GM20431 (cell line): ENCODE data around the gene DDB1.

Experiments
- in situ Hi-C: fragments of 300-500 bp; cut with MseI, MboI; formaldehyde crosslinking; loops from one replicate; pipeline ENCODE4 v1.15.0; 2020; ENCODE audit warnings: low sequenced_read_pairs; ENCODE audit not compliant: unreplicated experiment

Gene DDB1

DNA sequence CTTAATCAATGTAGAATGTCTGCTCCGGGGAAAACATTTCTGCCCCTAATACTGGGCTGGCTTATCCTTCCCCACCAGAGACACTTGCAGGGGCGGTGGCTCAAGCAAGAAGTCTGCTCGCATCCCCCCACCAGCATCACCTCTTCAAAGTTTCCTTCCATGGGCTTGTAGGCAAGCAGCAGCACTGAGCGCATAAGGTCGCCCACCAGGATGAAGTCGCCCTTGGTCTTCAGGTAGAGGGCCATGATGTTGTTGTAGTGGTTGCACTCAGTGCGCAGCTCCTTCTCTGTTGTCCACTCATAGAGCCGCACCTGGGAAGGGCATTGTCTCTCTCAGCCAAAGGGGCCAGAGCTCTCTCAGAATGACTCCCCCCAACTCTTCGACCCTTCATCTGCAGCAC lies 29.2 kb downstream of the DDB1 start:
- in situ Hi-C loops = no loop called here

DNA sequence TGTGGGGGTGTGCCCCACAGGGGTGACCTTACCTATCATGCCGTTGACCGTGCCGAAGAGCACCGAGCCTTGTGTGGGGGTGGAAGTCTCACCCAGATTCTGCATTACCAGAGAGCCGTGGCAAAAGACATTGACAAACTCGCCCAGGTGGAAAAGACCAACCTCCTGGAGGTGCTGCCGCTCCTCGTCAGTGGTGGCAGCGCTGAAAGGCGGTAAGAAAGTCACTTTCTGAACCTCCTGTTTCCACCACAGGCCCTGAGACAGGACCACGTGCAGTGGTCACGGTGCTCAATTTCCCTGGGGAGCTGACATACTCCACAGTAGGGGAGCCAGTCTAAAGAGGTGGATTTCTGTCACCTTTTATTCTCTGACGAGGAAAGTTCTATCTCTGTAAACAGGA lies 30.4 kb downstream of the DDB1 start:
- in situ Hi-C loops = no loop called here

DNA sequence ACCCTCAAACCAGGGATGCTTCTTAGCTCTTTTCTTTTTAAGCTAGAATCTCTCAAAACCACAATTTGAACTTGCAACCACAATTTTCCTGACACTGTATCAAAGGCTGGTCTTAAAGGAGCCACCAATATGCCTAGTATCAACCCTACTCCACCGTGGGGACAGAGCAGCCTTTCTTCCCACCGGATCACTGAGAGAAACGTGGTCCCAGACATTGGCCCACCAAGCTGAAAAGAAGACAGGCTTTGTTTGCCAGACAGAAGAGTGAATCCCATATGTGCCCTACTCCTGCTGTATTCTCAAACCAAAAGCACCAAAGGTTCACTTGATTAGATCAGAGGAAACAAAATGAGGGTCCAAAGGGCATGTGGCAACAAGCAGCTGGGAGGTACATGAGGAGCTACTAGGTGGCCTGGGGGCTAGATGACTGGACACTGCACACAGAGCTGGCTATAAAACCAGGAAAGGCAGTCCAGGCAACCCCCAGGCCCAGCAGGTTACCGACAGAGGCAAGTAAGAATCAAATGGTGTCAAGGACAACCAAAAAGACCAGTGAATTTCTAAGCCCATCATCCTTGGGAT lies 34.2 kb downstream of the DDB1 start:
- in situ Hi-C loops = no loop called here

DNA sequence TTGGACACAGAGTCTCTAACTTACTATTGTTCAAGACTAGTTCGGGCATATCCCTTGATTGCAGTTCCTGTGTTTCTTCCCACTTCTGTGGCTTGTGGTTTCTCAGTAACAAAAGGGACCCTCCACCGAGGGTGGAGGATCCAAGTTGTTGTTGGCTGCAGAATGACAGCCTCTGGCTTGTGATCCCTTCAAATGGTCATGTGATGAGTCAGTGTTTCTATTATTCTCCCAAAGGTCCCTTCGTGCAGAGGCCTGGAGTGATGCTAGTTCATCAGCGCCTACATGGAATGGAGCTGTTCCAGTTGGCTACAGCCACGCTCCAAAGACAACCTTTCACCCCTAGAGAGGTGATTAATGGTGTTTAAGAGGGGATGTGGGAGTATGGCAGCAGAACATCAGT lies 35.2 kb downstream of the DDB1 start:
- in situ Hi-C loops = no loop called here

DNA sequence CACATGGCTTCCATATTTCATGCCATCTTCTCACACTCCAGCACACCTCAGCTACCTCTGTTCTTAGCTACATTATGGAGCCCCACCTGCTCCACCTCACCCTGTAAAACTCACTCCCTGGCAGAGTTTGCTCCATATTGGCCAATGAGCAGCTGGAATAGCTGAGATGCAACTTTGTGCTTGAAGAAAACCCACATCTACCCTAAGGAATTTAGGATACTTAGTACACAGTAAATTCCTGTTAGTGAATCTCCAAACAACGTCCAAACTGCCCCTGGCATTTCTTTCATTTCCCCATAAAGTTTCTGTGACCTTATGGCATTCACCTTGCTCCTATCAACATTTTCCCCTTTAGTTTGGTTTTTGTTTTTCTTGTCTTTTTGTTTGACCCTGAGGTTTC lies 35.6 kb downstream of the DDB1 start:
- in situ Hi-C loops = no loop called here

DNA sequence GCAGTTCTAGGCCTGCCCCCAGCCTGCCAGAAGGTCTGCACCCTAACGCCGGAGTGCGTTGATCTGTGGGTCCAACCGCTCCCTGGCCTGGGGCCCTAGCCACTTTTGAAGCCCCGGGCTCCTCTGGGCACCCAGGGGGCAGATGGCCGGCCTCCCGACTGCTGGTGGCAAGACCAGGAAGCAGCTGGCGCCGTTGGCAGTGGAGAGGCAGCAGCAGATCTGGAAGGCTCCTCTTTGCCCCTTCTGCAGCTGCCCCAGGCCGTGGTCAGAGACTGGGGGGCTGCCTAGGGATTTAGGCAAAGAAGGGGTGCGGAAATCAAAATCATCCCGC lies 37.3 kb downstream of the DDB1 start:
- in situ Hi-C loops = no loop called here

DNA sequence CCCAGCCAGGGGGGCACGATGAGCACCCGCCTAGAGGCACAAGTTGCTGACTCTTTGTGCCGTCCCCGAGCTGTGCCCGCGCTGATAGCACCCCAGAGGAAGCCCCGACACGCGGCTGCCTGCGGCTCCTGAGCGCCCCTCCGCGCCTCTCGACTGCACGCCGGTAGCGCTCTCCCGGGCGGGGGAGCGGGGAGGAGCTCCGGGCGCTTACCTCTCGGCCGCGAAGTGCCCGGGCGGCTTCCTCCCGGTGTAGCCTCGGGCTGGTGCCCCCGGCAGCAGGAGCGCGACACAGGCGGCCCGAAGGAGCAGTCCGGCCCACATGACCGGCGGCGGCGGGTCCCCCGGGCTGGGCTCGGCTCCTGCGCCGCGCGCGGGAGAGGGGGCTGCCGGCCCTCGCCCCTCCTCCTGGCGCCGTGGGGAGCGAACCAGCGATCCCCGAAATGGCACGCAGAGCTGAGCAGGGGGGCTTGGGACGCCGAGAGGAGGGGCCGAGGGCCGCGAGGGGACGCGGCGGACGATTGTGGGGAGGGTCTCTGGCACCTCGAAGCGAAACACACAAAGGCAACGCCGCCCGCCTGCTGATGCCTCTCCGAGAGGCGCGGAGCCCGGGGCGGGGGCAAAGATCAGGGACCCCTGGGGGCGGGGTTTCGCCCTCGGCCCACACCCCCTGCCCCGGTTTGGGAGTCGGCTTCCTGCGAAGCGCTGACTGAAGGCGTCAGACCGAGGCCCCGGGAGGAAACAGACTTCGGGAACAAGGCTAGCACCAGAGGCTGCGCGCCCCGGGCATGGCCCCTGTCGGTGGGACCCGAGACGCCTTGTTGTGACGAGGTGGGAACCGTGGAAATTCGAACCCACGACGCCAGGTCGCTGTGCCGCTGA lies 37.9 kb downstream of the DDB1 start, which contains the start of gene VWCE:
Gene VWCE (minus strand): TSS at position 600 of the 879 bp plus-strand sequence. CDS start 279 bp downstream, at position 321.
- in situ Hi-C loops = no loop called here

DNA sequence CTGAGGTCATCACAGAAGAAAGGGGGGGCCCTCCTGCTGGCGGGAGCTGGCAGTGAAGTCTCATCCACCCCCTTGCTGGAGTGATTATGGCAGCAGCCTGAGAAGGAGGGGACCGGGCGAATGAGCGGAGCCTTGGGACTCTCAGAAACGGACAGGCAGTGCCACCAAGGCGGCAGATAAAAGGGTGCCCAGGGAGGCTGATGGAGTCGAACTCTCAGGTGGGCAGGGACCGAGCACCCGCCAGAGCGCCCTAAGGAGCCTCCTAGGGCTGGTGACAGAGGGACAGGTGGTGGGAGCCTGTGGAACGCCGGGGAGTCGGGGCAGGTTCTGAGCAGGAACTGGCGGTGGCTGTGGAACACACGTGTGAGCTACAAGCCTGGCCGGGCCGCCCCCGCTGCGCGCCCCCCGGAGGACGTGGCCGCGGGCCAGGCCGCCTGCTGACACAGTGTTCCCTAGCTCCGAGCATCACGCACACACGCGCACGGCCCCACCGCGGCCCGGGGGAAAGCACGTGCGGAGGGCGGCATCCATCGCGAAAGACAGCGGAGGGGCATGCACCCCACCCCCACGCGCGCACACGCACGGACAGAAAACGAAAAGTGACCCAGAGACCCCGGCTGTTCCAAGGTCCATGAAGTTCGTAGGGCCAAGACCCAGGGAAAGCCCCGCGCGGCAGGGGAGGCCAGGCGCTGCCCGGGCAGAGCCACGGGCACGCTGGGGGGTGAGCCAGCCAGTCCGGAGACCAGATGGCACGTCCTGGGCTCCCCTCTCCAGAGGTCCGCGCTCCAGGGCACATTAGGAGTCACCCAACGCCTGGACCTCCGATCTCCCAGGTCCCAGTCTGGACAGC lies 38.8 kb downstream of the DDB1 start:
- in situ Hi-C loops = no loop called here

DNA sequence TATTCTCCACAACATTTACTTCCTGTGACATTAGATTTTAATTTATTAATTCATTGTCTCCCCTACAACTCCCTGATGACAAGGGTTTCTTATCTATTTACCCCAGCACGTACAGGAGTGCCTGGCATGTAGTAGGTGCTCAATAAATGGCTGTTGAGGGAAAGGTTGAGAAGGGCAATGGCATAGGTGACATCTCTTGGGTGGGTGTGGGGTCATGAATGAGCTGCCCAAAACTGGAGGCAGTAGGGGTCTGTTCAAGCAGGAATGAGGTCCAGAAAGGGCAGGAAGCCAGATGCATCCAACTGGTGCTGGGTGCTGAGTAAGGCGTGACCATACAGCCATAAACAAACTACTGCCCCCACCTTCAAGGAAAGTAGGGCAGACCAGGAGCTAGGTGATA lies 40.5 kb downstream of the DDB1 start:
- in situ Hi-C loops = no loop called here

DNA sequence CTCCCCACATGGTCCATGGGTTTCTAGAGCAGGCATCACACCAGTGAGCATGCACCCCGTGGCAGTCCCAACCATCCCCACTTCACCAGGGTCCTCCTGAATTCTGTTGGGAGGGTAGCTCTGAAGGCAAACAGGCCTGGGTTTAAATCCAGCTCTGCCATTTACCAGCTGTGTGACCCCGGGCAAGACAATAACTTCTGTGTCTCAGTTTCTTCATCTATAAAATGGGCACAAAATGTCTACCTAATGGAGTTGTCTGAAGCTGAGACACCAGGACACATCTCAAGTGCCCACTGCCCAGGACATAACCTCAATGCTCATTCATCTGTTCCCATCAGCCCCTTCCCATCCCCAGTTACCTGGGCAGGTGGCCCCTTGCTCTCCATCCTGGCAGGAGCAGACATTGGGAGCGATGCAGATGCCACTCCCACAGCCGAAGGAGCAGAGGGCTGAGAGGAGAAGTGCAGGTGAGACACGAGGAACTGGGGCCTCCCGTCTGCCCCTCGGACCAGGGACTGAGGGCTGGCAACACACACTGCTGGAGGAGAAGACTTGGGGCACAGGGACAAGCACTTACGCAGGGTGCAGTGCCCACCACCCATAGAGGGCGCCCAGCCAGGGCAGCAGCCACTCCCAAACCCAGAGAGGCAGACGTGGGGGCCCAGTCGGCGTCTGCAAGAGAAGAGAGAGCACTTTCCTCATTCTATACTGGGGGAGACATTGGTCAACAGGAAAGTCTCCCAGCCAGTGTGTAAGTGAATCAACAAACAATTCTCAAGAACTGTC lies 41.8 kb downstream of the DDB1 start:
- in situ Hi-C loops = no loop called here

DNA sequence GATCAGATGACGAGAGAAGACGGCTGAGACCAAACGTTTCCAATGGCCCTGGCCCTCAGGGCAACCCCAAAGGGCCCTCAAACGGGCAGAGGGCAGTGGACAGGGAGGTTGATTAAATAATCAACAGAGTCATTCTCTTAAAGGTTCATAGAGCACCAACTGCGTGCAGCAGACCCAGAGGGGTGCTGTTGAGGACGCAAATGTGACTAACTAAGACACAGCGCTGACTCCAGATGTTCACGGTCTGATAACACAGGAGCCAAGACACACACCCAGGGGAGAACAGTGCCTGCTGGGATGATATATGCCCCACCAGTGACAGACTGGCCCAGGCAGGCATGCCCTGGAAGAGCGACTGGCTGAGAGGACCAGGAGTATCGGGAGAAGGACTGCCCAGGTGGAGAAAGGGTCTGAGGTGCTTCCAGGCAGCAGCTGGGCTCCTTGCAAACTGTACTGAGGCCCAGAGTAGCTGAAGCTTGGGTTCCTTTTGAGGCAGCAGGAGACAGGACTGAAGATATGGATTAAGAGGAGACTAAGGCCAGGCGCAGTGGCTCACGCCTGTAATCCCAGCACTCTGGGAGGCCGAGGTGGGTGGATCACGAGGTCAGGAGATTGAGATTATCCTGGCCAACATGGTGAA lies 45.4 kb downstream of the DDB1 start:
- in situ Hi-C loops = no loop called here

DNA sequence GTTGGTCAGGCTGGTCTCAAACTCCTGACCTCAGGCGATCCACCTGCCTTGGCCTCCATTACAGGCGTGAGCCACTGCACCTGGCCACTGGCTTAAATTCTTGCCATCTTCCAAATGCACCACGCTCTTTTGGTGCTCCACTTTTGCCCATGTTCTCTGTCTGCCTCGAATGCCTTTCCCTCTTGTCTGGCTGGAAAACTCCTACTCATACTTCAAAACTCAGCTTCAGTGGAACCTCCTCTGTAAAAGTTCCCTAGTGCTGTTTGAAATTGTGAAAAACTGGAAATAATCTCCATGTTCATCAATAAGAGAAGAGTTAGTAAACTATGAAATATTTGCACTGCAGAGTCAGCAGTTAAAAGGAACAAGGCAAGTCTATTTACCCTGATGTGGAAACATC lies 49.3 kb downstream of the DDB1 start:
- in situ Hi-C loops = no loop called here

DNA sequence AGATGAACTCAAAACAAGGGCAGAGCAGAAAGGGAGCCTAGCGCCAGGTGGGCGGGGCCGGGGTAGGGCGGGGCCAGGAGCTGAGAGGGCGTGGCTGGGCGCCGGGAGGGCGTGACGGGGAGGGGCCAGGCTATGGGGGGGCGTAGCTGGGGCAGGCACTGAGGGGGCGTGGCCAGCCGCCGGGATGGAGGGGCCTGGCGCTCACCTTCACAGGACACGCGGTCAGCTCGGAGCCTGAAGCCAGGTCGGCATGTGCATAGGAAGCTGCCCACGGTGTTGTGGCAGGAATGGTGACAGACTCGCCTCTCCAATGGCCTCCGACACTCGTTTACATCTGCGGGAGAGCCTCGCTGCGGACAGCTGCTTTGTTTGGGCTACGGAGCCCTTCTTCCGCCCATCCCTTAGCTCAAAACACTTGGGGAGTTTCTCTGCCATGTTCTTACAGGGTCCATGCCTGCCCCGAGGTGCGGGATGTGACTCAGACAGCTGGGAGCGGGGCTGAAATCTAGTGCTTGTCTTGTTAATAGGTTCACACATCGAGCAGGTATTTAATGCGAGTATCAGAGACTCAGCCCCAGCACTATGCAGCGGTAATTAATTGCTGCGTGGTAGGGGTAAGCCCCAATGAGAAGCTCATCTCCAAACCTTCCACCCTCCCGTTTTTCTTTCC lies 51.2 kb downstream of the DDB1 start:
- in situ Hi-C loops = no loop called here

DNA sequence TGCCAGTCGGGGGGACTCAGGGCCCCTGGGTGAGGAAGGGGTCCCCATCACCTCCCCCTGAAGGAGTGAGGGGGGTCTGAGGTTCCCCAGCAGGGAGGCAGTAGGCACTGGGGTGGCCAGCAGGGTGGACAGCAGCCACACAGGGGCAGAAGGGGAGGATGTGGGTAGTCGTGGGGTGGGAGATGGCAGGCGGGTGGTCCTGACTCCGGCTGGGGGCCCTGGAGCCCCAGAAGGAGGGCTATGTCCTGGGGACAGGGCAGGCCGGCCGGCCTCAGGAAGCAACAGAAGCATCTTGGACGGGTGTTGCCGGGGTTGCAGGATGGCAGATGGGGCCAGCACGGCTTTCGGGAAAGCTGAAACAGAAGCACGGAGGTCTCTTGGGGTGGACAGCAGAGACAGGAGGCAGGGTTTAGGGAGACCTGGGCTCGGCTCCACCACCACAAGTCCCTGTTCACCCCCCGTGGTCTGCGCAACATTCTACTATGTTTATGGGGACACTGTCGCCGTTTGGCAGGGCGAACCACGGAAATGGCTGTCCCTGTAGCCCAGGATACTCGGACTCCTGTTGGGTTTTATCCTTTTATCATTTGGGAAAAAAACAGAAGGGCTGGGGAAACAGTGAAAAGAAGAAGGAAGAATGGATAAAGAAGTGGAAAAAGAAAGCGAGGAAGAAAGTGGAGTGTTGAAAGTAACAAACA lies 51.9 kb downstream of the DDB1 start:
- in situ Hi-C loops = no loop called here

DNA sequence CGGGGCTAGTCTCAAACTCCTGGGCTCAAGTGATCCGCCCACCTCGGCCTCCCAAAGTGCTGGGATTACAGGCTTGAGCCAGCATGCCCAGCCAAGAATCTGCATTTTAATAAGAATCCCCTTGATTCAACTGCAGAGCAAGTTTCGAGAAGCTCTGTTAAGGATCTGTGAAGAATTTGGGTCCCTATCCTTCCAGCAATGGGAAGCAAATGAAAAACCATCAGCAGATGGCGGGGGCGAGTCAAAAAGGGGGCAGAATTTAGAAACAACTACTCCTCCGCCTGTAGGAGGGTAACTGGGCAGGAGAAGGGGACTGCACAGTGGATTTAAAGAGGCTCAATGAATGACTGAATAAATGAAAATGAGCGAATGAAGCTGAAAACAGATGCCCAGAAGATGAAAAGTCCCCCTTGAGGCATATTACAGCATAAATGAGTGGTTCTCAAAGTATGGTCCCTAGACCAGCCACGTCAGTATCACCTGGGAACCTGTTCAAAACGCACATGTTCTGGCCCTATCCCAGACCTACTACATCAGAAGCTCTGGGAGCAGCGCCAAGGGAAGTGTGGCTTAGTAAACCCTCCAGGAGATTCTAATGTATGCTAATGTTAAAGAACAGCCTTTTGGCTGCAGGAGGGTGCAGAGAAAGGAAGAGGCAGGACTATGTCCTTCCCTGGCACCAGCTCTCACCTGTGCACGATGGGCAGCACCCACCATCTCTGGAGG lies 52.8 kb downstream of the DDB1 start:
- in situ Hi-C loops = no loop called here

DNA sequence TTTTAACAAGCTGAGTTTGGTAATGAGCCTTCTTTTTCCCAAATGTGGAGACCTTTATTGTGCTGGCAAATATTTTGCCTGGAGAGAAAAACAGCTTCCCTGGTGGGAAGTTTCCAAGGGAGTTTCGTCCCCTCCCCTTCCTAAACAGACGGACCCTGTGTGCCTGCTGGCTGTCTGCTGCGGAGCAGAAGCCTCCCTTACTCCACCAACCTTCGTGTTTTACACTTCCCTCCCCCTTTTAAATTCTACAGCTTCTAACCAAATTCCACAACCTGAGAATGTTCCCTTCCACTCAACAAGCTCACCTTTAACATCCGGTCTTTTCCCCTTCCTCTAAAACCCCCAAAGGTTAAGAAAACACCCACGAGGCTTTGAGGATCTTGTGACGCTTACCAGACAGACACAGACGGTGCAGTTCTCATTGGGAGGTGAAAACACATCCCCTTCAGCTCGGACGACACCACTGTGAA lies 54.9 kb downstream of the DDB1 start:
- in situ Hi-C loops = no loop called here

DNA sequence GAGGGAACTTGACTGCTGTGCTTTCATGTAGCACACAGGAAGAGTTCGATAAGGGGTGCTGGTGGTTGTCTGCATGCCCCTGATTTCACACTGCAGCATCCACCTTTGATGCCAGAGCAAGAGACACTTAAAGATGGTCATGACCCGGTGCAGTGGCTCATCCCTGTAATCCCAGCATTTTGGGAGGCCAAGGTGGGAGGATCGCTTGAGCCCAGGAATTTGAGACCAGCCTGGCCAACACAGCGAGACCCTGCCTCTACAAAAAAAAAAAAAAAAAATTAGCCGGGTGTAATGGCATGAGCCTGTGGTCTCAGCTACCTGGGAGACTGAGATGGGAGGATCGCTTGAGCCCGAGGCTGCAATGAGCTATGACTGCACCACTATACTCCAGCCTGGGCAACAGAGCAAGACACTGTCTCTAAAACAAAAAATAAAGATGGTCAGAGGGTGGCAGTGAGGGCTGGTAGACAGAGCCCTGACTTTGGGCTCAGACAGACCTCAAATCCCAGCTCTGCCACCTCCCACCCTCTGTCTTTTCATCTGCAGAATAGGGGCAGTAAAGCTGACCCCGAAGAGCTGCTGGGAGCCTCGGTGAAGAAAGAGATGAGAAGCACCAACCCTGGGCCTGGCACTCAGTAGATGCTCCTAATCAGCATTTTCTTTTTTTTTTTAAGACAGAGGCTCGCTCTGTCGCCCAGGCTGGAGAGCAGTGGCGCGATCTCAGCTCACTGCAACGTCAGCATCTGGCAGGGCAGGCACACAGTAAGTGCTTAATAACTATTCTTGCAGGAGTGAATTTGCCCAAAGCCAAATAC lies 55.5 kb downstream of the DDB1 start:
- in situ Hi-C loops = no loop called here
